HG03280 (cell line): ENCODE measurements around the gene CLSTN2.

Source experiments
- ATAC-seq: cut with Tn5 transposase; IDR thresholded peaks from one replicate; pipeline ENCODE4 v1.9.1; 2021; ENCODE audit warnings: mild to moderate bottlenecking, moderate library complexity; ENCODE audit not compliant: unreplicated experiment

The CLSTN2 gene

DNA sequence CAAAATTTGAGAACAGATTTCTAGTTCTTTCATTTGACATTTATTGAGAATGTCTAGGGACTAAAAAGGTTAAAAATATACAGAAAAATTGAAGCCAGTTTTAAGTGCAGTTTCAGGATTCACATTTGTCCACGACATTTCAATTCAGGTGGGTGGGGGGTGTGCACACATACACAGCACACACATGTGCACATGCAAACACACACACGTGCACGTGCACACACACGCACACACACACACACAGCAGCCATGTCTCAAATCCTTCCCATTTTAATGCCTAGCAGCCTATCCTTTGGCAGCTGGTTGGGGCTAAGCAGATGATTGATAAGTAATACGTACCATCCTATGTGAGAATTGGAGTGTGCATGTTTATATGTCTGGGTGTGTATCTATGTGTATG, 504.5 kb downstream of the CLSTN2 start:
- ATAC-seq = no peak

DNA sequence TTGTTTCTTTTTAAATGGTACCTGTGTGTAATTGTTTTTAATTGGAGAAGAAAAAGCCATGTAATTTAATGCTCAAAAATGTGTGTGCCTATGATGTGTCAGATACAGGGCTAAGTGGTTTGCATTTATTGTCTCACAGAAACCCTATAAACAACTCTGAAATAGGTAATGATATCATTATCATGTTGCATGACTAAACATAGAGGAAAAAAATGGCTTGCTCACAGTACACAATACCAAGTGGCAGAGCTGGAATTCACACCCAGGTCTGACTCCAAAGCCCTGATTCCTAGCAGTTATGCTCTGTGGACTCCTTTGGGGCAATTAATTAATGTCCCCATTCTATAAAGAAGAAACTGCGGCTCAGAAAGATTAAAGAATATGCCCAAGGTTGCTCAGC, 505.5 kb downstream of the CLSTN2 start:
- no peak for ATAC-seq

- no peak for ATAC-seq
Measured at GRCh38 chr3:140441006-140441405, 506.0 kb downstream of the CLSTN2 start.

GRCh38 chr3:140442621-140443020, 507.6 kb downstream of the CLSTN2 start:
- no peak for ATAC-seq

DNA sequence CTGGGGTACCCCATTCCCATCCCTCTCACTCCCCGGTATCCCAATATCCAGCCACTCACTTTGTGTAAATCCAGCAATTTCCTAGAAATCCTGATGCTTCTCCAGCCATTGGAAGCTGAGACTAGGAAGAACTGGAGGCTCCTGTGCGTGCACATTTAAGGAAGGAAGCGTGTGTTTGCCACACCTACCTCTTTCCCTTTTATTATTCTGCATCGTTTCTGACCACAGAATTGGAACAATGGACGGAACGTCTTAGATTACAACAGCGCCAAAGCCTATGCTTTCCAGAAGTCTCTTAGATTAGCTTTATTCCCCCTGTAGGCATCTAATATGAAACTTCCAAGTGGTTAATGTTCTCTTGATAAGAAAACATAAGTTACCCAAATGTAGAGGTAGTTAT, 508.1 kb downstream of the CLSTN2 start:
- ATAC-seq = no peak

DNA sequence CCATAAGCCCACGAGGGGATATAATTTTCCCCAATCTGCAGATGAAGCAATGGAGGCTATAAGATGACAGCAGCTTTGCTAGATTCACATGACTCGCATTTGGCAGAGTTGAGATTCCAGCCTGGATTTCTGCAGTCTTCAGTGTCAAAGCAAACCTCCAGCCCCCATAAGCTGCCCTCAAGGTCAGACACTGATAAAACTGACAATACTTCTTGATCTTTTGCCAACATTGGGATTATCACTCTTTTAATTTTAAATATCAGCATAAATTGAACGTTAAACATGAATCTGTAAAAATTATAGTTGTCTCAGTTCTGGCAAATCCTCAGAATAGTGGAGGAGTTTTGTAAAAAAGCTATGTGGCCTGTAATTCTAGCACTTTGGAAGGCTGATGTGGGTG, 508.8 kb downstream of the CLSTN2 start:
- ATAC-seq = no peak

GRCh38 chr3:140446734-140447133, 511.7 kb downstream of the CLSTN2 start:
- no peak for ATAC-seq

- ATAC-seq = no peak
Measured at GRCh38 chr3:140447136-140447535, 512.2 kb downstream of the CLSTN2 start.

DNA sequence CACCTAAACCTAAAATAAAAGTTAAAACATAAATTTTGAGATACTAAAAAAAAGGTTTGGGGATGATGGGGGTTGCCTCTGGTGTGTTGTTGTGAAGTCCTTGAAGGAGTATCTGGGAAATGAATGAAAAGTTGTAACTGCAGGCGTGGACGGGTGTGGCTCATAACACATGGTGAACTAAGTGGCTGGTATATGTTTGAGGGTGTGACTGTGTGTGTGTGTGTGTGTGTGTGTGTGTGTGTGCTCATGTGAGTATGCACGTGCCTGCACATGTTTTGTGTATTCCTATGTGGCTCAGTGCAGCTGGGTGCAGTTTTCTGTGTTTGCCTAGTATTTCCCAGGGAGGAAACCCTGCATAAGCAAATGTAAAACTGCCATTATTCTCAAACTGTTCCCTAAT, 513.0 kb downstream of the CLSTN2 start:
- ATAC-seq = no peak

DNA sequence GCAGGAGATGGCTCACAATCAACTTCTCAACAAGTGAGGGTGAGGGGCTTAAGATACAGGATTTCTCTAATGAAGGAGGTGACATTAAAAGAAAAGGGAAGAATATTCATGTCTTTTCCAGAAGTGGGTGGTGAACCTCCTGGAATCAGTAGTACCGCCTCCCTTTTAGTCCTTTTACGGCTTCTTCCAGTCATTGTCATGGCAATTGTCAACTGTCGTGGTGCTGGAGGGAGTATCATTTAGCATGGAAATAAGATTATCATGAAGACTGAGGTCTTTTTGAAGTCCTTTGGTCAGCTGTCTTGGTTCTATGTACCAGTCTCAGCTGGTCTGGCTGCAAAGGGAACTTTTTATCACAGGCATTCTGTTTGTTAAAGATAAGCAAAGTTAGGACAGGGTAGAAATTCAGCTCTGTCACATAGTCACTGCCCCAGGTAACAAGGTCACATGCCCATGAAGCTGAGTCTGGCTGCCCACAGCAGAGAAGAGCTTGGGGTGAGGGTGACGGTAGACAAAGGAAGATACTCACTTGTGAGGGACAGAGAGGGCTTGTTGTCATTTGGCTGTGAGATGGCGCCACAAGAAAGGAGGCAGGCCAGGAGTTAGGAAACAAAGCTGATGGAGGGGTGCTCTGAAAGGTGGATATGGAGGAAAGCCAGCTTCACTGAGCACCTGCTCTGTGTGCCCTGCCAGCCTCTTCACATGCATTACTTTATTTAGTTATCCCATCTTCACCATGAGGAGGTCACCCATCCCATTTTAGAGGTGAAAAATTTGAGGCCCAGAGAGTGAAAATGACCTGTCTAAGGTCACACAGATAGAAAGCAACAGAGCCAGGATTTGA, 514.6 kb downstream of the CLSTN2 start:
- ATAC-seq = no peak

DNA sequence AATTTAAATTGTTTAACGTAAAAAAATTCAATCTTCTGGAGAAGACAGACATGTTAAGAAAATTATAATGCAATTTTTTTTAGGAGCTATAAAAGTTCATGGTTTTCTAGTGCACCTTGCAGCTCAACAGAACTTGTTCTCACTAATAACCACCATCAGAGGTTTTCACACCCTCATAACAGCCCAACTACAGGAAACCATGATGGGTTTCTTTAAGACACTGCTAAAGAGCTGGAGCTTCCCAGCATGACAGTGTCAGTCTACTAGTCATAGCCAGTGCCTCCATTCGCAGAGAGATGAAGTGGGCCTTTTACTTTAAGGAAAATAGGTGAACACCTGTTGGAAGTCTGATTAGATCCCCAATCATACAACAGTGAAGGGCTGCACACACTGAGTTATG, 518.8 kb downstream of the CLSTN2 start:
- ATAC-seq = no peak

DNA sequence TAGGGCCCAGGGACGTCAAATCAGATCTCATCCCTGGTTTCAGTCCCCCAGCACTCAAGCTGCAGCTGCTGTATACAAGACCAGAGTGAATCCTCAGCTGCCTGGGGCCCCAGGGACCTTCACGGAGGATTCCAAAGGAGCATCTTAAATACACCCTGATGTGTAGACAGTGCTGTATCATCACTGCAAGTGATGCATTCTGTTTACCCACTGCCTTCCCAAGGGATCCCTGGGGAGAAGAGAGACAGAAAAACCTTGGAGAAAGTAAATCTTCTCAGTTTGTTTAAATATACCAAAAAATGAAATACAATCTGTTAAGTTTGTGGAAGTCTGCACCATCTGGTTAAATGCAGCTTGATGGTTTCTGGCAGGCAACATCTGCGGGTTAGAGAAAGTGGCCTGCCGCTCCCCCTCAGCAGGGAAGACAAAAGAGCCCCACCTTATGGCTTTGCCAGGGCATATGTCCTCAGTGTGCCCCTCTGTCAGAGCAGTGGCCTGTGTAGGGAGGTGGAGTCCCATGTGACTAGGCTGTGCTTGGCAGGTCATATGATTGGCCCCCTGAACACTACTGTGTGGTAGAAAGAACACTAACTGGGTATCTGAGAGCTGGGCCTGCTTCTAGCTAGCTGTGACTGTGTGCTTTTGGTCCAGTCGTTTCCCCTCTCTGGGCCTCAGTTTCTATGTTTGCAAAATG, 520.7 kb downstream of the CLSTN2 start:
- ATAC-seq = no peak

DNA sequence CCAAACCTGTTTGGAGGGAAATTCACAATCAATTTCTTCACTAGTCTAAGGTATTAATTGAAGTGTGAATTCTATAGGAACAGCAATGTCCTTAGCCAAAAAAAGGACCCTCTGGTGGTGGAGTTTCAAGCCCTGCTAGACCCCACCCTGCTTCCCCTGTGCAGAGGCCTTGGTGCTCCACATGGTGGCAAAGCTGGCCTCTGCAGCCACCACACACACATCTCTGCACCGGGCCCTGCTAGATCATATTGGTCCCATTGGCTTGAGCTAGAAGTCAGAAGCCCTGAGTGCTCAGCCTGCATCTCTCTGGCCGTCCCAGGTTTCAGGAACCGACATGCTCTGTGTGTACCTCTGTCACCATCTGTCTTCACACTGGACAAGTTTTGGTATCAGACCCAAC, 522.0 kb downstream of the CLSTN2 start:
- no peak for ATAC-seq

- no peak for ATAC-seq
Measured at GRCh38 chr3:140459462-140459861, 524.5 kb downstream of the CLSTN2 start.

DNA sequence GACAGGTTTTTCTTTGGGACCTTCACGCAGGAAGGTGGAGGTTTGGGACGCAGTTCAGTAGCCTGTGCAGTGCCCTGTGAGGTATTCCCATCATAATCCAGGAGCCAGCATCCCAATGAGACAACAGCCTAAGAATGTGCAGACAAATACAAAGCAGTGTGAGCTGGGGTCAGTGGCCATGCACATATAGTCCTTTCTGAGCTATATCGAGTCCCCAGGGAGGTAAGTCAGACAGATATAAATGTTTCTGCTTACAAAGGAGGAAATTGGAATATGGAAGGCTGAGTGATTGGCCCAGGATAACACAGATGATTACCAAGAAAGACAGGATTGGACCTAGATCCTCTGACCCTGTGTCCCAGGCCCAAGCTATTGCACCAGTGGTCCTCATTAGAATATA, 526.3 kb downstream of the CLSTN2 start:
- no peak for ATAC-seq

- ATAC-seq = no peak
Measured at GRCh38 chr3:140463355-140463754, 528.4 kb downstream of the CLSTN2 start.

- no peak for ATAC-seq
Measured at GRCh38 chr3:140465988-140466387, 531.0 kb downstream of the CLSTN2 start.

GRCh38 chr3:140466535-140466934, 531.5 kb downstream of the CLSTN2 start:
- ATAC-seq = no peak

DNA sequence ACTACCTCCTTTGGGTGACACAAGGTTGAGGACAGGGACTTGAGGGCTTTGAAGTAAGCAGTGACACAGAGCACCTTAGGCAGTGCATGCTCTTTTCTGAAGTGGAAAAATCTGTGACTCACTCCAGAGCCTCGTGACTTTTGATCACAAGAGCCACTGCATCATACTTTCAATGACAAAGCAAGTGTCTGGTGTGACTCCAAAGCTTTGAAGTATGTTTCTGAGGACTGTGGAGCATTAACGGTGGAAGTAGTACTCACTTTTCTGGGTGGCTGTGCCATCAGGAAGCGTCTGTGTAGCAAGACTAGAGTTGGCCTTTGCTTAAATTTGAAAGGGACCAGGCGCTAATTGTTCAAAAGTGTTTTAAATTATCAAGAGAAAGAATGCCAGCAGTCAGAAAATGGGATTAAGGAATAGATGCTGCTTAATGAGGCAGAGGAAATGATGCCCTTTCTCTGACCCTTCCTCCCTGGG, 532.2 kb downstream of the CLSTN2 start:
- no peak for ATAC-seq

GRCh38 chr3:140467796-140468315, 532.9 kb downstream of the CLSTN2 start:
- no peak for ATAC-seq

- no peak for ATAC-seq
Measured at GRCh38 chr3:140468407-140468806, 533.4 kb downstream of the CLSTN2 start.

- ATAC-seq = no peak
Measured at GRCh38 chr3:140469491-140469890, 534.5 kb downstream of the CLSTN2 start.
